HG03457 (cell line): Measurements from ENCODE around the gene CDC25B.
"Not testable (repeated sequence)": the region's sequence is repeated elsewhere in the genome, so short reads cannot be mapped to it uniquely, and the experiment has no call there.

Experiments
- ATAC-seq: cut with Tn5 transposase; IDR thresholded peaks from one replicate; pipeline ENCODE4 v1.9.1; 2021; ENCODE audit warnings: moderate number of reproducible peaks; ENCODE audit not compliant: unreplicated experiment

The CDC25B gene

DNA sequence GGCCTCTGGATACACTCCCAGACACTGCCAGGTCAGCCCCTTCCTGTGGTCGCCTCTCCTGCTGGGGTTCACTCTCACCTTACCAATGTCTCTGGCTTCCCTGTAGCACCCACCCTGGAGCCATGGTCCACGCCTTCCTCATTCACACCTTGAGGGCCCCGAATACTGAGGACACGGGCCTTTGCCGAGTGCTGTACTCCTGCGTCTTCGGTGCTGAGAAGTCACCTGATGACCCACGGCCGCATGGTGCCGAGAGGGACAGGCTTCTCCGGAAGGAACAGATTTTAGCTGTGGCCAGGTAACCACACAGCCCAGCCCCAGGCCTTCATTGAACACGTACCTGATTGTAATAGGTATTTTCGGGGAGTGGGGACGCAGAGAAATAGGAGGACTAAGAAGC, 25.9 kb downstream of the CDC25B start:
- no peak for ATAC-seq

DNA sequence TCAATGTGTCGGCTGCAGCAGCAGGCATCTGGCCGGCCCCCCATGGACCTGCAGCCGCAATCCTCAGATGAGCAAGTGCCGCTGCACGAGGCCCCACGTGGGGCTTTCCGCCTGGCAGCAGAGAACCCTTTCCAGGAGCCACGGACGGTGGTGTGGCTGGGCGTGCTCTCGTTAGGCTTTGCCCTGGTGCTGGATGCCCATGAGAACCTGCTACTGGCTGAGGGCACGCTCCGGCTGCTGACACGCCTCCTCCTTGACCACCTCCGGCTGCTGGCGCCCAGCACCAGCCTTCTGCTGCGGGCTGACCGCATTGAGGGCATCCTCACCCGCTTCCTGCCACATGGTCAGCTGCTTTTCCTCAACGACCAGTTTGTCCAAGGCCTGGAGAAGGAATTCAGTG, 27.8 kb downstream of the CDC25B start:
- ATAC-seq = no peak

DNA sequence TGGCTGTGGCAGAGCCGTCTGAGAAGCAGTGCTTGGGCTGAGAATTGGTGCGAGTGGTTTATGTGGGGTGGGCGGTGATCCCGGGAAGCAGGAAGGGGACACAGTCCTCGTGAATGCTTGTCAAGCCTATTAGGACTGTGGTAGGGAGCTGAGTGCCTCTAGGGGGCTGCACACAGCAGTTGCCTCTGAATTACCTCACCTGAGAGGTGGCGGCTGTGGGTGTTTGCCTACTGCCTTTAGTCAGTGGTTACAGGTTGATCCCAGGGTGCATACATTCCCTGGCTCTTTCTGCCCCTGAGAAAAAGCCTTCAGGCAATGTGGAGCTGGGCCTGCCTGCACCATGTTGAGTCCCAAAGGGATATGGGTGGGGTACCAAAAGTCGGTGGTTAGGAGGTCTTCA, 29.4 kb downstream of the CDC25B start:
- no peak for ATAC-seq

DNA sequence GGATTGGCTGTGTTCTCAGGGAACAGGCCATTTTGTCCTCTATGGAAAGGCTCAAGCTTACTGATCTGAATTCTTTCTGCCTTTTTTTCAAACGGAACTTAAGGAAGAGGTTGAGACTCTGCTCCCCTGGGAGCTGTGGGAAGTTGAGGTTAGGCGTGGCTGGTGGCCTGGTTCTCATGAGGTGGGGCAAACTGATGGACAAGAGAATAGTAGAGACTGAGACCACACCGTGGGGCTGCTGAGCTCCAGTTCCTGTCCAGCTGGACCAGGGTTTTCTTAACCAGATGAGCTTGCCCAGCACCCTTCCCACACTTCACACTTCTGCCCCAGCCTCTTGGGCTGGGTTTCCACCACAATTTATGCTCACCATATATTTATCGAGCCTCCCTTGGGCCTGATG, 30.3 kb downstream of the CDC25B start:
- no peak for ATAC-seq

DNA sequence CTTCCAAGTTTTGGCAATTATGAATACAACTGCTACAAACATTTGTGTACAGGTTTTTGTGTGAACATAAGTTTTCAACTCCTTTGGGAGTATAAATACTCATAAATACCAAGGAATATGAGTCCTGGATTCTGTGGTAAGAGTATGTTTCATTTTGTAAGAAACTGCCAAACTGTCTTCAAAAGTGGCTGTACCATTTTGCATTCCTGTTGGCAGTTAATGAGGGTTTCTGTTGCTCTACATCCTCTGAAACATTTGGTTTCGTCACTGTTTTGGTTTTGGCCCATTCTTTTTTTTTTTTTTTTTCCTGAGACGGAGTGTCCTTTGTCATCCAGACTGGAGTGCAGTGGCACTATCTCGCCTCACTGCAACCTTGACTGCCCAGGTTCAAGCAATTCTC, 32.7 kb downstream of the CDC25B start:
- no peak for ATAC-seq

DNA sequence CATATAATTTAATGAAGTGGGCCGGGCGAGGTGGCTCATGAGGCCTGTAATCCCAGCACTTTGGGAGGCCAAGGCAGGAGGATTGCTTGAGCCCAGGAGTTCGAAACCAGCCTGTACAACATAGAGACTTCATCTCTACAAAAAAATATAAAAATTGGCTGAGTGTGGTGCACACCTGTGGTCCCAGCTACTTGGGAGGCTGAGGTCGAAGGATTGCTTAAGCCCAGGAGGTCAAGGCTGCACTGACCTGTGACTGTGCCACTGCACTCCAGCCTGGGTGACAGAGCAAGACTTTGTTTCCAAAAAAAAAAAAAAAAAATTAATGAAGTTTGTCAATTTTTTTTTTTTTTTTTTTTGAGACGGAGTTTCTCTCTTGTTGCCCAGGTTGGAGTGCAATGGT, 33.8 kb downstream of the CDC25B start:
- ATAC-seq = not testable (repeated sequence)

DNA sequence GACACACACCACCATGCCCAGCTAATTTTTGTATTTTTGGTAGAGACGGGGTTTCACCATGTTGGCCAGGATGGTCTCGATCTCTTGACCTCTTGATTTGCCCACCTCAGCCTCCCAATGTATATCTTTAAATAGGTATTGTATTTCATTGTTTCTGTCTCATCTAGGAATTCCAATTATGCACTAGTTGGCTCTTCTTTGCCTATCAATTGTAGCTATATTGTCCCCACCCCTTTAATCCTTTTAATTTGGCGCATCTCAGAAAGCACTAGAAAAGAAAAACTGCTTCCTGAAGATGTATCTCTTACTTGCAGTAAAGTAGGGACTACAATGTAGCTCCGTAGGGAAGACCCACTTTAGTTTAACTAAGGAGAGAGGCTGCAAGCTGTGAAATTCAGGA, 40.0 kb downstream of the CDC25B start:
- no peak for ATAC-seq

DNA sequence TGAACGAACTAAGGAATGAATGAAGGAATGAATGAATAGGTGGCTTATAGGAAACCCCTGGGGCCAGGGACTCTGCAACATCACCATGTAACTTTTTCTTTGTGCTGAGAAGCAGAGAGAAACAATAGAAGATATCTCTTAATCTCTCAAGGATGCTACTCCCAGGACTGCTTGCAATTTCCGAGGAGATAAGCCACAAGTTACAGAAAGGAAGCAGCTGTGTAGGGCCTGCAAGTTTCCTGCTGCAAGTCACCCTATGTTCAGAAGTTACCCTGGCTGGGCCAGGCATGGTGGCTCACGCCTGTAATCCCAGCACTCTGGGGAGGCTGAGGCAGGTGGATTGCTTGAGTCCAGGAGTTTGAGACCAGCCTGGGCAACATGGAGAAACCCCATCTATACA, 43.2 kb downstream of the CDC25B start:
- ATAC-seq = no peak

DNA sequence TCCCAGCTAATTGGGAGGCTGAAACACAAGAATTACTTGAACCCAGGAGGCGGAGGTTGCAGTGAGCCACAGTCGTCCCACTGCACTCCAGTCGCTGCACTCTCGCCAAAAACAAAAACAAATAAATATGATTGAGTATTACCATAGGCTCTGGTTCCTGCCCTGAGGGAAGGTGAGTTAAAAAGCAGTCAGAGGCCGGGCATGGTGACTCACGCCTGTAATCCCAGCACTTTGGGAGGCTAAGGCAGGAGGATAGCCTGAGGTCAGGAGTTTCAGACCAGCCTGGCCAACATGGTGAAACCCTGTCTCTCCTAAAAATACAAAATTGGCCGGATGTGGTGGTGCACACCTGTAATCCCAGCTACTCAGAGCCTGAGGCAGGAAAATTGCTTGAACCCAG, 44.1 kb downstream of the CDC25B start:
- not testable (repeated sequence) for ATAC-seq

DNA sequence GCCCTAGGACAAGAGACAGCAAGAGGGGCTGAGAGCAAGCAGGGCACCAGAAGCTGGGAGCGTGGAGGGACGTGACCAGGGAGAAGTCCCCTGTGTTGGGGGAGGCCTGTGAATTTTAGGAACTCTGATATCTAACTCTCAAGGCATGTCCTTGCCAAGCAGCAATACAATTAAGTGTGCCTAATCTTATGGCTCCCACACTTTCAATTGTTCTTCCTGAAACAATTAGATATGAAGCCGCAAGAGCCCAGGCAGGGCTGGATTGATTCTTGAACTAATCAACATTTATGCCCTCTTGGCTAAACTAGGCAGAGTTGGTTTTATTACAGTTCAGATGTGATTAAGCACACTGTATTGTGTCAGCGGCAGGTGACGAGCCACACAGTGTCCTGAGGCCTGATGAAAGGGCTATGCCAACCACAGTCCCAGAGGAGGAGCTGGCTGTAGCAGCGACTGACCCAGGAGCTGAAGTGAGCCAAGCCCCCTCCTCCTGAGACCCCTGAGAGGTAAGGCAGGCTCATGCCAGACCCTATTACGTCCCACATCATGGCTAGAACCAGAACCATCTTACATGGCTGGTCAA, 46.3 kb downstream of the CDC25B start:
- no peak for ATAC-seq

DNA sequence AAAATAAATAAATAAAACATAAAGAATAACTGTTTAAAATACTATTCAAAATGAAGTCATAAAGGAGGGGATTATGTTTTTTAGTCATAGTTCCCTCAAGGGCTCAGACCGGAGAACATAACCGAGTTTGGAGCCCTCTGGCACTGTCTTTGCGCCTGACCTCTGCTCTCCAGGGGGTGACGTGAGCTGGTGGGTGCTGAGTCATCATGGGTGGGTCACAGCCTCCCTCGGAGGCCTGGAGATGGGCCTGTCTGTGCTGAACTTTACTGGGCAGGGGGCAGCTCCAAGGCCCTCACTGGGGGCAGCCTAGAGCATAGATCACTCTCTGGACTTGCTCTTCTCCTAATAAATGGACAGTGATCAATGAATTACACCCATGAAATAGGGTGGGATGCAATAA, 47.4 kb downstream of the CDC25B start:
- ATAC-seq = no peak

DNA sequence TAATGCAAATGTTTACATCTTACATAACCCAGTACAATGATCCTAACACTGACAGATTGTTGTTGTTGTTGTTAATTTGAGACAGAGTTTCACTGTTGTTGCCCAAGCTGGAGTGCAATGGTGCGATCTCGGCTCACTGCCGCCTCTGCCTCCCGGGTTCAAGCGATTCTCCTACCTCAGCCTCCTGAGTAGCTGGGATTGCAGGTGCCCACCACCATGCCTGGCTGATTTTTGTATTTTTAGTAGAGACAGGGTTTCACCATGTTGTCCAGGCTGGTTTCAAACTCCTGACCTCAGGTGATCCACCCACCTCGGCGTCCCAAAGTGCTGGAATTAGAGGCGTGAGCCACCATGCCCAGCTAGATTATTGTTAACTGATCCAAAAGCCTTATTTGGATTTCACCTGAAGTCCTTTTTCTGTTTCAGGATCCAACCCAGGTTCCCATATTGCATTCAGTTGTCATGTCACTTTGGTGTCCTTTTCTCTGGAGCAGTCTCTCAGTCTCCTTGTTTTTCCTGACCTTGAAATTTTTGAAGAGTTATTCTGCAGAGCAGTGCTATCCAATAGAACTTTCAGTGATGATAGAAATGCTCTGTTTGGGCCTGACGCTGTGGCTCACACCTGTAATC, 48.0 kb downstream of the CDC25B start:
- not testable (repeated sequence) for ATAC-seq

DNA sequence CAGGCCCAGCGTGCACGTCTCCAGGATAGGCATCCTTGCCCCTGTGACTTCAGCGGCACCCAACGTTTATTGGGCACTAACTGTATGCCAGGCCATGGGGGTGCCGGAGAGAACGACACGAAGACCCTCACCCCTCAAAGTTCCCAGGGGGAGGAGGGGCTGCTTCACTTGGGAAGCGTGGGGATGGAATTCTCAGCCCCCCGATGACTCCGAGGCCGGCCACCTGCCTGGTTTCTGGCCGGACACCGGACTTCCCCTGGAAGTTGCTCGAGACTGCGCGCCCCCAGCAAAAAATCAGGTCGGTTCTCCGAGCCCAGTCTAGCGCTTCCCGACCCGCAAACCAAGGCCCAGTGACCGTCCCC, 50.2 kb downstream of the CDC25B start:
- ATAC-seq = no peak

DNA sequence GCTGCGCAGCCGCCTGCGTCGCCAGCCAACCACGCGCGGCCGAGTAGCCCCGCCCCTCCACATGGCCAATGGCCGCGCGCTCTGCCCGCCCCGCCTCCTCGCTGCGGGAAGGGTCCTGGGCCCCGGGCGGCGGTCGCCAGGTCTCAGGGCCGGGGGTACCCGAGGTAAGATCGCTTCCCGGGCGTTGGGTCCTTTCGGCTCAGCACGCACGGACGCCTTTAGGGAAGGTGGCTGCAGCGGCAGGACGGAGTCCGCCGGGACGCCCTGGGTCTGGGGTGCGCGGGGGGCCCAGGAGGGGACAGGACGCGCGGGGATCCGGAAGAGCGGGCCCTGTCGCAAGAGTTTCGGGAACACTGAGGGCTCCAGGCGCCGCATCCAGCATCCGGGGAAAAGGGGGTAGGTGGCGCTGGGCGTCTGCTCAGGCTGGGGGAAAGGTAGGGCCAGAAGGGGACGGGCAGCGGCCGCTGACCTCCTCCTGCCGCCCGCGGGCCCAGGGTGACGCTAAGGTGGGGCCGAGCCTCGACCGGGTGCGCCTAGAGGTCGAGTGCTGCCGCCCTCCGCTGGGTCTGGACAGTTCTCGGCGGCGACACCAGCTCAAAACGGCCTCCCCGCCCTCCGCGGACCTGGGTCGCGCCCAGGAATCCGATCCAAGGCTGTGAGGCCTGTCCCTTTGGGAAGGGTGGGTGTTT, 50.8 kb downstream of the CDC25B start, which contains the start of gene MAVS:
Gene MAVS (plus strand): TSS at position 95 of the 689 bp plus-strand sequence. CDS start 7,791 bp downstream, outside the sequence.
- ATAC-seq = peak; percentile 82

DNA sequence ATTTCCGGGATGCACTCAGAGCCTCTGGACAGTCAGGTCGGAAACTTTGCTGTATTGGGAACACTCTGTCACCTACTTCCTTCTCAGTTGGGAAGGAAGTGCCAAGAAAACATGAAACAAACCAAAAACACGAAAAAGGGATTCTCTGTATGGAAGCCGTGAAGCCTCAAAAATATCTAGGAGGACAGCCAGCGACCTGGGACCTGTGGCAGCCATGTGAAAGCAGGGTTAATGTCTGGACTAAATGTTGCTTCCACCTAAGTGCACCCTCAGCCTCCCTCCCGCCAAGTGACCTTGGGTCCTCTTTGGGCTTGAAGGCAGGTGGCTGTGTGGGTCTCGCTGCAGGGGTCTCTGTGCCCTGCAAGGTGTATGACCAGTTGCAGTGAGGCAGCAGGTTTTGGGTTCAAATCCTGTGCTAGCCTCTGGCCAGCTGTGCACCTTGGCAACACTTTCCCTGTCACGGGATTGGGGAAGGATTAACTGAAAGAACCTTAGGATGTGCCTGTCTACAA, 51.4 kb downstream of the CDC25B start:
- ATAC-seq = no peak

DNA sequence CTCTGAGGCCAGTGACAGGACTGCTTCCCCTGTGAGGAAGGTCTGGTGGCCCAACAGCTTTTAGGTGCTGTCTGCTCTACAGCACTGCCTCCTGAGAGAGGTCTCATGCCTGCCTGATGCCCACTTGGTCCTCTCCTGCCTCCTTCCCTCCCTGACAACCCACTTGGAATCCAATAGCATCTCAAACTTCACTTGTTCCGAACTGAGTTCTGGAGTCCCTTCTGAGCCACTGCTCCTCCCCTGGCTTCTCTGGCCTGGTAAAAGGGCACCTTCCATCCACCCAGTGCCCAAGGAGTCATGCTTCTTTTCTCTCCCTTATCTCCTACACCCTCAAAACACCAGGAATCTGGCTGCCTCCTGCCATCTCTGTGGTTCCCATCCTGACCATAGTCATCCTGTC, 52.5 kb downstream of the CDC25B start:
- no peak for ATAC-seq

DNA sequence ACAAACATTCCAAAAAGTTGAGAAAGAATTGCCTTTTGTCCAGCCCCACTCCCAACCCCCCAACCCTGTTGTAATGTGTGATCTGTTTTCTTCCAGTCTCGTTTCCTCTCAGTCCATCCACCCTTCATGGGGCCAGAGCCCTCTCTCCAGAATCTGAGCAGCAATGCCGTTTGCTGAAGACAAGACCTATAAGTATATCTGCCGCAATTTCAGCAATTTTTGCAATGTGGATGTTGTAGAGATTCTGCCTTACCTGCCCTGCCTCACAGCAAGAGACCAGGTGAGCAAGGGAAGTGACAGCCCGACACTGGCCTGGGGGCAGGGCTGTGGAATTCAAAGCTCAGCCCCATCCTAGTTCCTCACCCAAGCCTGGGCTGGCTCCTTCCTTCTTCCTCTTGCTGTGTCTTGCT, 58.4 kb downstream of the CDC25B start:
- ATAC-seq = no peak
